DOHH2 (cell line): ENCODE measurements around the gene CCDC149.

ENCODE experiments used
- EZH2phosphoT487 ChIP-seq: fragments of 200-600 bp; sonication (generic); IDR thresholded peaks from 2 replicates; pipeline ENCODE4 v1.6.1; 2017; ENCODE audit warnings: borderline replicate concordance, mild to moderate bottlenecking, antibody characterized with exemption, low read length, moderate library complexity, mixed read lengths
- TF ChIP-seq, protein P1 (sequence below): fragments of 200-600 bp; sonication (generic); IDR thresholded peaks from one replicate; pipeline ENCODE4 v1.5.1; 2014; ENCODE audit warnings: antibody characterized with exemption, mild to moderate bottlenecking, low read depth, low read length; ENCODE audit not compliant: poor library complexity, severe bottlenecking

DNA sequence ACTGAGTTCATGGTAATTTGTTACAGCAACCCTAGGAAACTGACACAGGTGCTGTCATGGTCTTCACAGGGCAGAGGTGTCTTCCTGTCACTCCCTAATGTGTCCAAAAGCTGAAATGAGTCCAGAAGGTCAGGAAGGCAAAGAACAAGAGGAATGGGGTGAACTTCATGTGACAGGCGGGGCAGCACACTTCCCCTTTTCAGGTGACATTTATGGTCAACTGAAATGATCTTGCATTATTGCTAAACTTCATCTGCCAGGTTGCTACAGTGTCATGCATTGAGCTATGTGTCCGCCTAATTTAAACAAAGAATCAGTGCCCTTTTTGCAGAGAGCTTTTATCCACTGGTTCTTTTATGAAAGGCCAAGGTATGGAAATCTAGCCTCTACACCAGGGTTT is 15.9 kb upstream of the CCDC149 start:
- TF ChIP-seq, protein P1, sequence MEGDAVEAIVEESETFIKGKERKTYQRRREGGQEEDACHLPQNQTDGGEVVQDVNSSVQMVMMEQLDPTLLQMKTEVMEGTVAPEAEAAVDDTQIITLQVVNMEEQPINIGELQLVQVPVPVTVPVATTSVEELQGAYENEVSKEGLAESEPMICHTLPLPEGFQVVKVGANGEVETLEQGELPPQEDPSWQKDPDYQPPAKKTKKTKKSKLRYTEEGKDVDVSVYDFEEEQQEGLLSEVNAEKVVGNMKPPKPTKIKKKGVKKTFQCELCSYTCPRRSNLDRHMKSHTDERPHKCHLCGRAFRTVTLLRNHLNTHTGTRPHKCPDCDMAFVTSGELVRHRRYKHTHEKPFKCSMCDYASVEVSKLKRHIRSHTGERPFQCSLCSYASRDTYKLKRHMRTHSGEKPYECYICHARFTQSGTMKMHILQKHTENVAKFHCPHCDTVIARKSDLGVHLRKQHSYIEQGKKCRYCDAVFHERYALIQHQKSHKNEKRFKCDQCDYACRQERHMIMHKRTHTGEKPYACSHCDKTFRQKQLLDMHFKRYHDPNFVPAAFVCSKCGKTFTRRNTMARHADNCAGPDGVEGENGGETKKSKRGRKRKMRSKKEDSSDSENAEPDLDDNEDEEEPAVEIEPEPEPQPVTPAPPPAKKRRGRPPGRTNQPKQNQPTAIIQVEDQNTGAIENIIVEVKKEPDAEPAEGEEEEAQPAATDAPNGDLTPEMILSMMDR: no peak
- no peak for TF ChIP-seq EZH2phosphoT487
